Ectodermal cell (in vitro differentiated cells): Measurements from ENCODE around the gene CDH2. TPM values are rescaled to one million over a fixed set of nuclear protein-coding genes. Genes with fewer than 3 reads are reported as not detected.

Experiments
- H3K27ac ChIP-seq: 2 replicates; pipeline ENCODE4 v1.7.0; 2013; ENCODE audit warnings: mild to moderate bottlenecking, low read depth, low read length; ENCODE audit not compliant: insufficient read depth, poor library complexity, severe bottlenecking
- H3K27me3 ChIP-seq: 2 replicates; pipeline ENCODE4 v1.7.0; 2013; ENCODE audit warnings: mild to moderate bottlenecking, low read length; ENCODE audit not compliant: insufficient read depth, control insufficient read depth, poor library complexity, severe bottlenecking
- H3K36me3 ChIP-seq: one replicate; pipeline ENCODE4 v1.7.0; 2013; ENCODE audit warnings: low read length; ENCODE audit not compliant: control insufficient read depth, insufficient read depth
- H3K4me1 ChIP-seq: one replicate; pipeline ENCODE4 v1.7.0; 2013; ENCODE audit warnings: low read length; ENCODE audit not compliant: control insufficient read depth, insufficient read depth
- H3K4me3 ChIP-seq: 2 replicates; pipeline ENCODE4 v1.7.0; 2013; ENCODE audit warnings: low read depth, low read length, control low read depth; ENCODE audit not compliant: insufficient read depth
- H3K9me3 ChIP-seq: 2 replicates; pipeline ENCODE4 v1.7.0; 2013; ENCODE audit warnings: mild to moderate bottlenecking, low read length, moderate library complexity; ENCODE audit not compliant: control insufficient read depth
- WGBS, 2 experiments: methylation state at CpG; one replicate each; pipeline ENCODE4 v1.1.7; 2013; ENCODE audit warnings: missing lambda C conversion rate in 2 of 2; 5-methylcytosine and 5-hydroxymethylcytosine counted together
- polyA plus RNA-seq, 4 experiments: library from polyadenylated mRNA; stranded (reverse); fragments of 50-300 nt; gene quantifications; one replicate each; pipeline ENCODE4 v1.2.3, GENCODE V29; 2013

The CDH2 gene
- 330 TPM for polyA plus RNA-seq (2013, experiment 1 of 4)
- polyA plus RNA-seq (2013, experiment 2 of 4): 428 TPM
- 316 TPM for polyA plus RNA-seq (2013, experiment 3 of 4)
- polyA plus RNA-seq (2013, experiment 4 of 4): 362 TPM

- Histone ChIP-seq H3K4me1 (peaks cover 17% of the 10 kb centered on the region), H3K9me3 (no peaks in the 10 kb centered on the region), H3K36me3 (no peaks in the 10 kb centered on the region), H3K27me3 (peaks cover 3% of the 10 kb centered on the region), H3K4me3 (peak within 1 kb of the TSS; percentile 83), H3K27ac (peak within 1 kb of the TSS; percentile 88)
- WGBS, 2 experiments: 0% methylated on average over 104 to 105 of the region's 105 CpGs
Measured at GRCh38 chr18:28176948-28177827, at the start of gene CDH2. TSS of gene CDH2 (minus strand) at chr18:28177130. CDS start at chr18:28177022, 108 bp downstream.

- Histone ChIP-seq H3K27ac (no peak overlapping the region), H3K9me3 (no peaks in the 10 kb centered on the region), H3K36me3 (no peaks in the 10 kb centered on the region), H3K4me3 (no peak overlapping the region), H3K27me3 (no peaks in the 10 kb centered on the region), H3K4me1 (no peaks in the 10 kb centered on the region)
- WGBS, 2 experiments: 95 to 100% methylated on average over 1 to 3 of the region's 3 CpGs
Measured at GRCh38 chr18:28212060-28212459, 35.1 kb upstream of the CDH2 start.

GRCh38 chr18:28208712-28209265 is 31.9 kb upstream of the CDH2 start:
- Histone ChIP-seq H3K36me3 (no peaks in the 10 kb centered on the region), H3K27me3 (no peaks in the 10 kb centered on the region), H3K9me3 (no peaks in the 10 kb centered on the region), H3K27ac (no peak overlapping the region), H3K4me3 (no peak overlapping the region), H3K4me1 (no peaks in the 10 kb centered on the region)
- 91 to 95% methylated on average over 11 of the region's 11 CpGs for WGBS, 2 experiments

- H3K27ac ChIP-seq: no peak overlapping the region
- no peaks in the 10 kb centered on the region for H3K36me3 ChIP-seq
- no peaks in the 10 kb centered on the region for H3K9me3 ChIP-seq
- 93 to 95% methylated on average over 1 of the region's 1 CpG for WGBS, 2 experiments
- H3K4me3 ChIP-seq: no peak overlapping the region
- no peaks in the 10 kb centered on the region for H3K4me1 ChIP-seq
- no peaks in the 10 kb centered on the region for H3K27me3 ChIP-seq
Measured at GRCh38 chr18:28208268-28208667, 31.3 kb upstream of the CDH2 start.

GRCh38 chr18:28204154-28204553 is 27.2 kb upstream of the CDH2 start:
- Histone ChIP-seq H3K4me3 (no peak overlapping the region), H3K27me3 (no peaks in the 10 kb centered on the region), H3K4me1 (no peaks in the 10 kb centered on the region), H3K27ac (no peak overlapping the region), H3K9me3 (no peaks in the 10 kb centered on the region), H3K36me3 (no peaks in the 10 kb centered on the region)
- WGBS, 2 experiments: 80 to 100% methylated on average over 1 of the region's 1 CpG

GRCh38 chr18:28201056-28201455 is 24.1 kb upstream of the CDH2 start:
- Histone ChIP-seq H3K4me1 (no peaks in the 10 kb centered on the region), H3K27ac (no peak overlapping the region), H3K9me3 (no peaks in the 10 kb centered on the region), H3K4me3 (no peak overlapping the region), H3K27me3 (no peaks in the 10 kb centered on the region), H3K36me3 (no peaks in the 10 kb centered on the region)
- WGBS, 2 experiments: 87 to 93% methylated on average over 4 of the region's 4 CpGs

GRCh38 chr18:28198620-28199019 is 21.7 kb upstream of the CDH2 start:
- WGBS, 2 experiments: 96 to 99% methylated on average over 4 of the region's 5 CpGs
- Histone ChIP-seq H3K36me3 (no peaks in the 10 kb centered on the region), H3K4me3 (no peak overlapping the region)

GRCh38 chr18:28193177-28193778 is 16.3 kb upstream of the CDH2 start:
- H3K27ac ChIP-seq: no peak overlapping the region
- H3K4me3 ChIP-seq: no peak overlapping the region
- H3K4me1 ChIP-seq: no peaks in the 10 kb centered on the region
- no peaks in the 10 kb centered on the region for H3K27me3 ChIP-seq
- no peaks in the 10 kb centered on the region for H3K9me3 ChIP-seq
- WGBS, 2 experiments: 95 to 96% methylated on average over 4 to 6 of the region's 6 CpGs
- no peaks in the 10 kb centered on the region for H3K36me3 ChIP-seq

More at GRCh38 chr18:28198620-28199019, 21.7 kb upstream of the CDH2 start:
- Histone ChIP-seq H3K27me3 (no peaks in the 10 kb centered on the region), H3K4me1 (no peaks in the 10 kb centered on the region), H3K27ac (no peak overlapping the region), H3K9me3 (no peaks in the 10 kb centered on the region)

GRCh38 chr18:28189400-28190239 is 12.7 kb upstream of the CDH2 start:
- H3K4me1 ChIP-seq: no peaks in the 10 kb centered on the region
- H3K9me3 ChIP-seq: no peaks in the 10 kb centered on the region
- 72 to 79% methylated on average over 5 of the region's 5 CpGs for WGBS, 2 experiments
- H3K27ac ChIP-seq: no peak overlapping the region
- no peak overlapping the region for H3K4me3 ChIP-seq
- H3K36me3 ChIP-seq: no peaks in the 10 kb centered on the region
- H3K27me3 ChIP-seq: no peaks in the 10 kb centered on the region
